HepG2 (cell line): ENCODE measurements around the gene COPS7B. TPM values are rescaled to one million over a fixed set of nuclear protein-coding genes. Genes with fewer than 3 reads are reported as not detected.

Experiments used
- ATAC-seq: fragments of 200-7000 bp; cut with Tn5 transposase; 3 replicates; pipeline ENCODE4 v1.9.1; 2020; ENCODE audit warnings: mild to moderate bottlenecking, moderate library complexity
- Bru-seq: library from RNA; stranded (reverse); fragments of 400-500 nt; gene quantifications from one replicate; lab custom pipeline; 2021; lab: Mats Ljungman, UMichigan
- BruChase-seq, 2 experiments: library from RNA; stranded (reverse); fragments of 400-500 nt; gene quantifications; one replicate each; lab custom pipeline; 2021; lab: Mats Ljungman, UMichigan
- BruUV-seq: library from RNA; stranded (reverse); fragments of 400-500 nt; replicated peaks from 2 replicates; lab custom pipeline; 2021; lab: Mats Ljungman, UMichigan
- CTCF ChIA-PET: fragments of 300-600 bp; formaldehyde crosslinking; extraction: SDS; loops from one replicate; lab custom pipeline; 2021; ENCODE audit warnings: low total read pairs, inconsistent platforms, low intra/inter-chr PET ratio; lab: Yijun Ruan, JAX
- POLR2A ChIA-PET: fragments of 350-600 bp; sonication (Branson Sonifier 250); formaldehyde crosslinking; loops from one replicate; lab custom pipeline; 2020; ENCODE audit warnings: antibody characterized with exemption, inconsistent platforms; lab: Yijun Ruan, JAX
- DNase-seq: peaks from one replicate; pipeline ENCODE4 v3.0.0-alpha.2; 2015; ENCODE audit warnings: low spot score
- FAIRE-seq: peaks from 3 replicates; lab custom pipeline; 2011; peaks lifted over from hg19 to GRCh38; lab: Jason Lieb, UNC
- H2AFZ ChIP-seq: one replicate; pipeline ENCODE4 v1.6.1; 2011; ENCODE audit warnings: low read length, inconsistent platforms
- H3K27ac ChIP-seq: fragments of 300-600 bp; 3 replicates; pipeline ENCODE4 v1.8.0; 2011; ENCODE audit warnings: mixed run types, mild to moderate bottlenecking, mixed read lengths, low read length, inconsistent platforms; ENCODE audit not compliant: insufficient read depth; ENCODE audit errors: extremely low read length
- H3K27me3 ChIP-seq, 2 experiments: fragments of 200-600 bp in 1 of 2; 2 replicates in 1 of 2; 3 replicates in 1 of 2; pipeline versions ENCODE4 v1.6.0 to v1.8.0; 2011; ENCODE audit warnings: low read length in 2 of 2, mild to moderate bottlenecking in 2 of 2, moderate library complexity in 2 of 2, inconsistent platforms in 1 of 2; ENCODE audit not compliant: insufficient read depth in 2 of 2, control insufficient read depth in 1 of 2
- H3K36me3 ChIP-seq, 2 experiments: fragments of 200-600 bp in 1 of 2; replicated peaks in 1 of 2; 2 replicates in 1 of 2; 3 replicates in 1 of 2; pipeline versions ENCODE4 v1.5.1 to v1.8.0; 2011; ENCODE audit warnings: low read length in 2 of 2, inconsistent platforms in 1 of 2; ENCODE audit not compliant: insufficient read depth in 2 of 2, control insufficient read depth in 1 of 2
- H3K4me1 ChIP-seq: 2 replicates; pipeline ENCODE4 v1.5.1; 2012; ENCODE audit warnings: low read length, inconsistent platforms; ENCODE audit not compliant: insufficient read depth
- H3K4me2 ChIP-seq: 2 replicates; pipeline ENCODE4 v1.6.0; 2011; ENCODE audit warnings: low read depth, low read length, inconsistent platforms
- H3K4me3 ChIP-seq, 3 experiments: fragments of 200-600 bp in 1 of 3; sonication (generic), shearing (Covaris generic) in 1 of 3; replicated peaks in 1 of 3; 2 replicates each; pipeline ENCODE4 v1.5.1; 2011 to 2016; ENCODE audit warnings: low read length in 3 of 3, inconsistent platforms in 2 of 3, low read depth in 2 of 3, mild to moderate bottlenecking in 2 of 3, control low read depth in 1 of 3, mixed read lengths in 1 of 3; ENCODE audit not compliant: insufficient read depth in 1 of 3
- H3K79me2 ChIP-seq: one replicate; pipeline ENCODE4 v1.6.1; 2011; ENCODE audit warnings: low read length, inconsistent platforms; ENCODE audit not compliant: insufficient read depth
- H3K9ac ChIP-seq: 2 replicates; pipeline ENCODE4 v1.6.0; 2011; ENCODE audit warnings: mild to moderate bottlenecking, low read depth, low read length, inconsistent platforms; ENCODE audit not compliant: insufficient read depth
- H3K9me3 ChIP-seq: 2 replicates; pipeline ENCODE4 v1.5.1; 2012; ENCODE audit warnings: mild to moderate bottlenecking, low read length
- H4K20me1 ChIP-seq: 2 replicates; pipeline ENCODE4 v1.6.0; 2011; ENCODE audit warnings: inconsistent platforms, mild to moderate bottlenecking, low read length, moderate library complexity; ENCODE audit not compliant: insufficient read depth
- ZBTB3 ChIP-seq: sonication (generic); formaldehyde crosslinking; IDR thresholded peaks from 2 replicates; pipeline ENCODE4 v1.4.0; 2020; ENCODE audit warnings: low read depth, mild to moderate bottlenecking, moderate library complexity, missing genetic modification reagents, borderline replicate concordance
- ZNF10 ChIP-seq: sonication (generic); formaldehyde crosslinking; IDR thresholded peaks from 2 replicates; pipeline ENCODE4 v1.4.0; 2020; ENCODE audit warnings: mild to moderate bottlenecking, low read depth, missing genetic modification reagents, borderline replicate concordance
- WGBS: methylation state at CpG from one replicate; pipeline ENCODE4 v1.1.6; 2017; ENCODE audit warnings: low lambda C conversion rate; 5-methylcytosine and 5-hydroxymethylcytosine counted together
- in situ Hi-C: cut with HindIII; loops from 2 replicates; pipeline ENCODE4 v1.10.0; 2017; ENCODE audit warnings: low pct_unique_long_range_greater_than_20kb; ENCODE audit not compliant: extremely low pct_ligation_motif_present
- intact Hi-C: fragments of 100-400 bp; cut with micrococcal nuclease; formaldehyde crosslinking; loops from one replicate; pipeline ENCODE4 v1.10.0; 2022; ENCODE audit not compliant: unreplicated experiment
- long read RNA-seq, 2 experiments: library from RNA in 1 of 2; library from polyadenylated mRNA in 1 of 2; stranded (forward) in 1 of 2; unstranded in 1 of 2; transcript quantifications; one replicate each; pipeline ENCODE4 v2.0.0, GENCODE V29; 2019 to 2022
- polyA minus RNA-seq, 3 experiments: library from RNA; depleted of rRNA, polyadenylated mRNA; stranded (reverse); fragments of >200 nt; gene quantifications; 2 replicates each; pipeline ENCODE4 v1.2.3, GENCODE V29; 2011; ENCODE audit warnings: low replicate concordance in 1 of 3
- polyA plus RNA-seq, 8 experiments: library from polyadenylated mRNA; depleted of rRNA in 3 of 8; stranded (reverse) in 7 of 8; unstranded in 1 of 8; fragments of >200 nt; fragmentation: Illumina TruSeq in 4 of 8; extraction: Trizol in 4 of 8; gene quantifications; 2 replicates each; pipeline versions ENCODE4 v1.2.1 to v1.2.3, GENCODE V29; 2011 to 2016; ENCODE audit warnings: low read depth in 4 of 8, missing spikeins in 1 of 8, mixed read lengths in 1 of 8; ENCODE audit not compliant: insufficient read depth in 1 of 8
- total RNA-seq, 5 experiments: library from RNA; depleted of rRNA; stranded (reverse); fragments of >200 nt; fragmentation: Illumina TruSeq; extraction: Trizol; gene quantifications; 2 replicates each; pipeline ENCODE4 v1.2.3, GENCODE V29; 2016; ENCODE audit warnings: low read depth in 1 of 5
- TF ChIP-seq, protein P1 (sequence below): sonication (generic); formaldehyde crosslinking; IDR thresholded peaks from 2 replicates; pipeline ENCODE4 v1.5.1; 2020; ENCODE audit warnings: mild to moderate bottlenecking, missing genetic modification reagents
- TF ChIP-seq, protein P2 (sequence below): sonication (generic); formaldehyde crosslinking; IDR thresholded peaks from 2 replicates; pipeline ENCODE4 v1.9.0; 2022; ENCODE audit warnings: low read depth, missing genetic modification reagents
- TF ChIP-seq, protein P3 (sequence below): IDR thresholded peaks from 2 replicates; pipeline ENCODE4 v1.6.1; 2012; ENCODE audit warnings: inconsistent platforms
- TF ChIP-seq, protein P4 (sequence below), 2 experiments: sonication (generic) in 1 of 2; formaldehyde crosslinking in 1 of 2; IDR thresholded peaks; 2 replicates each; pipeline versions ENCODE4 v1.4.0 to v1.6.1; 2018 to 2020; ENCODE audit warnings: missing genetic modification reagents in 2 of 2, borderline replicate concordance in 1 of 2, low read depth in 1 of 2, mild to moderate bottlenecking in 1 of 2, missing biosample characterization in 1 of 2

The COPS7B gene
- total RNA-seq (2016; rRNA removed; fragmentation: Illumina TruSeq; extraction: Trizol) (29.6 and 30.6 TPM in 2 replicates), polyA plus RNA-seq (2011; rRNA removed) (62.0 and 62.7 TPM in 2 replicates), polyA minus RNA-seq (2011; rRNA and poly(A)+ RNA removed; ENCODE audit: low replicate concordance) (28.5 and 45.4 TPM in 2 replicates), Bru-seq, nascent RNA (percentile 80 among the genes with signal in this experiment), BruChase-seq, experiment 1, labeled RNA remaining after a 6-hour chase (percentile 84 among the genes with signal in this experiment), BruChase-seq, experiment 2, labeled RNA remaining after a 2-hour chase (percentile 82 among the genes with signal in this experiment)
- total RNA-seq (2016; cell fraction: cytosol; rRNA removed; fragmentation: Illumina TruSeq; extraction: Trizol; ENCODE audit: low read depth) = 8.2 and 10.8 TPM in 2 replicates
- 25.8 and 30.4 TPM in 2 replicates for total RNA-seq (2016; cell fraction: insoluble cytoplasmic fraction; rRNA removed; fragmentation: Illumina TruSeq; extraction: Trizol)
- 26.0 and 26.7 TPM in 2 replicates for total RNA-seq (2016; cell fraction: membrane; rRNA removed; fragmentation: Illumina TruSeq; extraction: Trizol)
- total RNA-seq (2016; cell fraction: nucleus; rRNA removed; fragmentation: Illumina TruSeq; extraction: Trizol) = 26.3 and 29.8 TPM in 2 replicates
- 37.7 and 44.7 TPM in 2 replicates for polyA plus RNA-seq (2011; cell fraction: cytosol; rRNA removed)
- polyA plus RNA-seq (2011; cell fraction: nucleus; rRNA removed) = 112 and 113 TPM in 2 replicates
- 38.0 and 40.1 TPM in 2 replicates for polyA plus RNA-seq (2012)
- polyA plus RNA-seq (2016; cell fraction: cytosol; fragmentation: Illumina TruSeq; extraction: Trizol; ENCODE audit: low read depth) = 16.6 and 22.8 TPM in 2 replicates
- polyA plus RNA-seq (2016; cell fraction: insoluble cytoplasmic fraction; fragmentation: Illumina TruSeq; extraction: Trizol; ENCODE audit: low read depth) = 54.5 and 68.8 TPM in 2 replicates
- polyA plus RNA-seq (2016; cell fraction: membrane; fragmentation: Illumina TruSeq; extraction: Trizol; ENCODE audit: low read depth) = 39.5 TPM in 2 replicates
- 78.7 and 82.0 TPM in 2 replicates for polyA plus RNA-seq (2016; cell fraction: nucleus; fragmentation: Illumina TruSeq; extraction: Trizol; ENCODE audit: insufficient read depth, low read depth)
- 16.2 and 17.6 TPM in 2 replicates for polyA minus RNA-seq (2011; cell fraction: cytosol; rRNA and poly(A)+ RNA removed)
- polyA minus RNA-seq (2011; cell fraction: nucleus; rRNA and poly(A)+ RNA removed) = 49.6 and 57.6 TPM in 2 replicates
- long read RNA-seq, experiment 1, transcript COPS7B-224 (6 exons, 2,500 nt) = minor isoform, 5 of 68 reads
- long read RNA-seq, experiment 1, transcript COPS7B-201 (7 exons, 2,544 nt) = major isoform, 54 of 68 reads
- long read RNA-seq, experiment 1, partial matches to known transcripts = 1 of 68 reads
- long read RNA-seq, experiment 1, other reads (novel, unspliced or antisense) = 5 of 68 reads
- long read RNA-seq, experiment 2, transcript COPS7B-201 (7 exons, 2,544 nt) = major isoform, 45 of 74 reads
- long read RNA-seq, experiment 2, partial matches to known transcripts = 18 of 74 reads
- long read RNA-seq, experiment 2, other reads (novel, unspliced or antisense) = 2 of 74 reads

DNA sequence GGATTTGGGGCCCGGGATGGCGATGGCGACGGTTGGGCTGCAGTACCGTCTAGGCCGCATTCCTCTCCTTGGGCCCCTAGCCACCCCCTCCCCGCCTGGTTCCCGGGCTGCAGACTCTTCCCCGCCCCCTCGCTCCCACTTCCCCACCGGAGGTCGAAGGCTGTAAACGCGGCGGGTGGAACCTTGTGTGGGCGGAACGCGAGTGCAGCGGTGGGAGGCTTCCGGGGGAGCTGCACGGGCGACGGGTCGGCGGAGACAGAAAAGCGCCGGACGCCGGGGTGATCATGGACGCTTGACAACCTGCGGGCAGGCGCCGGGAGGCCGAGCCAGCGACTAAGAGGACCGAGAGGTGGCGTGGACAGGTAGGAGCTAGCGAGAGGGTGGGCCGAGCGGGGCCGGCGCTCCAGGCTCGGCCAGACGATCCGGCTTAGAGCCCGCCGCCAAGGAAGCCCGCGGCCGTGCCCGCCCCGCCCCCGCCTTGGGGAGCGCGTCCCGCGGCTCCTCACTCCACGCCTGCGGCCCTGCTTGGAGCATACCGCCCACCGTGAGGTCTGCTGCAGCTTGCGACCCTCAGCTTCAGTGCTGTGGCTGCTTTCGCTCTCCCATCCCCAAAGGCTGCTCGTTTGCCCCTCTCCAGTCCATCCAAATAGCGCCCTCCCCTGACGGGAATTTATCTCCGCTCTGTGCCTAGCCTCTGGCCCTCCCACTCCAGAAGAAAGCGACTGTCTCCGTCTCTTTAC is at the start of gene COPS7B:
COPS7B (plus strand) TSS at position 269 of the 740 bp plus-strand sequence. CDS start 2,126 bp downstream, outside the sequence.
- intact Hi-C loops = loop anchor here (2.0 to 5.0 kb wide), 2 partner anchors 110 to 766 kb away; partner anchors contain the start of genes EIF4E2 and TIGD1
- peaks cover 57% of the 10 kb centered on the region for H3K79me2 ChIP-seq
- TF ChIP-seq ZBTB3 (peak; percentile 71; the same call in 1 of the 2 replicates), ZNF10 (no peak)
- TF ChIP-seq, protein P1, sequence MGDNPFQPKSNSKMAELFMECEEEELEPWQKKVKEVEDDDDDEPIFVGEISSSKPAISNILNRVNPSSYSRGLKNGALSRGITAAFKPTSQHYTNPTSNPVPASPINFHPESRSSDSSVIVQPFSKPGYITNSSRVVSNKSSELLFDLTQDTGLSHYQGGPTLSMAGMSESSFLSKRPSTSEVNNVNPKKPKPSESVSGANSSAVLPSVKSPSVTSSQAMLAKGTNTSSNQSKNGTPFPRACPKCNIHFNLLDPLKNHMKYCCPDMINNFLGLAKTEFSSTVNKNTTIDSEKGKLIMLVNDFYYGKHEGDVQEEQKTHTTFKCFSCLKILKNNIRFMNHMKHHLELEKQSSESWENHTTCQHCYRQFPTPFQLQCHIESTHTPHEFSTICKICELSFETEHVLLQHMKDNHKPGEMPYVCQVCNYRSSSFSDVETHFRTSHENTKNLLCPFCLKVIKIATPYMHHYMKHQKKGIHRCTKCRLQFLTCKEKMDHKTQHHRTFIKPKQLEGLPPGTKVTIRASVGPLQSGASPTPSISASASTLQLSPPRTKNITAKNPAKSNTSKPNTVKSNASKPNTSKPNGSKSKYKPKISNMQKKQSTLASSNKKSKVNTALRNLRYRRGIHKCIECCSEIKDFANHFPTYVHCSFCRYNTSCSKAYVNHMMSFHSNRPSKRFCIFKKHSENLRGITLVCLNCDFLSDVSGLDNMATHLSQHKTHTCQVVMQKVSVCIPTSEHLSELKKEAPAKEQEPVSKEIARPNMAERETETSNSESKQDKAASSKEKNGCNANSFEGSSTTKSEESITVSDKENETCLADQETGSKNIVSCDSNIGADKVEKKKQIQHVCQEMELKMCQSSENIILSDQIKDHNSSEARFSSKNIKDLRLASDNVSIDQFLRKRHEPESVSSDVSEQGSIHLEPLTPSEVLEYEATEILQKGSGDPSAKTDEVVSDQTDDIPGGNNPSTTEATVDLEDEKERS (CRISPR knock-in tag) = peak; percentile 93
- TF ChIP-seq, protein P2, sequence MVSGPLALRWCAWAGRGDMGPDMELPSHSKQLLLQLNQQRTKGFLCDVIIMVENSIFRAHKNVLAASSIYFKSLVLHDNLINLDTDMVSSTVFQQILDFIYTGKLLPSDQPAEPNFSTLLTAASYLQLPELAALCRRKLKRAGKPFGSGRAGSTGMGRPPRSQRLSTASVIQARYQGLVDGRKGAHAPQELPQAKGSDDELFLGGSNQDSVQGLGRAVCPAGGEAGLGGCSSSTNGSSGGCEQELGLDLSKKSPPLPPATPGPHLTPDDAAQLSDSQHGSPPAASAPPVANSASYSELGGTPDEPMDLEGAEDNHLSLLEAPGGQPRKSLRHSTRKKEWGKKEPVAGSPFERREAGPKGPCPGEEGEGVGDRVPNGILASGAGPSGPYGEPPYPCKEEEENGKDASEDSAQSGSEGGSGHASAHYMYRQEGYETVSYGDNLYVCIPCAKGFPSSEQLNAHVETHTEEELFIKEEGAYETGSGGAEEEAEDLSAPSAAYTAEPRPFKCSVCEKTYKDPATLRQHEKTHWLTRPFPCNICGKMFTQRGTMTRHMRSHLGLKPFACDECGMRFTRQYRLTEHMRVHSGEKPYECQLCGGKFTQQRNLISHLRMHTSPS (CRISPR knock-in tag) = peak; percentile 73; the same call in 1 of the 2 replicates
- TF ChIP-seq, protein P3, sequence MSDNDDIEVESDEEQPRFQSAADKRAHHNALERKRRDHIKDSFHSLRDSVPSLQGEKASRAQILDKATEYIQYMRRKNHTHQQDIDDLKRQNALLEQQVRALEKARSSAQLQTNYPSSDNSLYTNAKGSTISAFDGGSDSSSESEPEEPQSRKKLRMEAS = peak; percentile 95
- TF ChIP-seq, protein P4, sequence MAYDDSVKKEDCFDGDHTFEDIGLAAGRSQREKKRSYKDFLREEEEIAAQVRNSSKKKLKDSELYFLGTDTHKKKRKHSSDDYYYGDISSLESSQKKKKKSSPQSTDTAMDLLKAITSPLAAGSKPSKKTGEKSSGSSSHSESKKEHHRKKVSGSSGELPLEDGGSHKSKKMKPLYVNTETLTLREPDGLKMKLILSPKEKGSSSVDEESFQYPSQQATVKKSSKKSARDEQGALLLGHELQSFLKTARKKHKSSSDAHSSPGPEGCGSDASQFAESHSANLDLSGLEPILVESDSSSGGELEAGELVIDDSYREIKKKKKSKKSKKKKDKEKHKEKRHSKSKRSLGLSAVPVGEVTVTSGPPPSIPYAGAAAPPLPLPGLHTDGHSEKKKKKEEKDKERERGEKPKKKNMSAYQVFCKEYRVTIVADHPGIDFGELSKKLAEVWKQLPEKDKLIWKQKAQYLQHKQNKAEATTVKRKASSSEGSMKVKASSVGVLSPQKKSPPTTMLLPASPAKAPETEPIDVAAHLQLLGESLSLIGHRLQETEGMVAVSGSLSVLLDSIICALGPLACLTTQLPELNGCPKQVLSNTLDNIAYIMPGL (CRISPR knock-in tag; IDR thresholded peaks at IDR 0.05; ENCODE audit: borderline replicate concordance in 1 of 2, low read depth in 1 of 2) = peak; percentile 99

More for the DNA sequence above, at the start of gene COPS7B:
- ATAC-seq (peak; percentile 84), FAIRE-seq (peak; percentile 4), DNase-seq (peak; percentile 84)
- in situ Hi-C loops = no loop called here
- Histone ChIP-seq H3K4me2 (peak within 1 kb of the TSS; percentile 91), H3K9ac (peak within 1 kb of the TSS; percentile 83), H2AFZ (peak within 1 kb of the TSS; percentile 73), H3K36me3 (peaks cover 2 to 18% of the 10 kb centered on the region in 2 experiments; a peak in 4 of 5 replicates), H3K27me3 (no peaks in the 10 kb centered on the region; a peak in 1 of 5 replicates), H3K9me3 (no peaks in the 10 kb centered on the region), H3K4me1 (peaks cover 68% of the 10 kb centered on the region), H3K4me3 (peak within 1 kb of the TSS; percentile 84 to 96 (median 94)), H4K20me1 (no peaks in the 10 kb centered on the region), H3K27ac (peak within 1 kb of the TSS; percentile 76)
- POLR2A ChIA-PET = interaction anchor here (1.0 to 1.7 kb wide), 4 partner anchors 10 to 113 kb away, joined by 3 to 15 read pairs (median 4); partner anchors contain the start of gene PTMA
- WGBS = under 1% methylated on average over 44 of the region's 69 CpGs
- no TSS peak for BruUV-seq
- CTCF ChIA-PET = no interaction called here
